HG03521 (cell line): ENCODE measurements around the gene COMMD4.
A peak's percentile ranks its signal among the peaks of the same experiment; 100 is the strongest.
"Not testable (repeated sequence)": the region's sequence is repeated elsewhere in the genome, so short reads cannot be mapped to it uniquely, and the experiment has no call there.

Experiments
- ATAC-seq: cut with Tn5 transposase; IDR thresholded peaks from one replicate; pipeline ENCODE4 v1.9.1; 2021; ENCODE audit warnings: mild to moderate bottlenecking, moderate library complexity; ENCODE audit not compliant: unreplicated experiment

Gene COMMD4

GRCh38 chr15:75329571-75329970 is 6.3 kb upstream of the COMMD4 start:
- no peak for ATAC-seq

- not testable (repeated sequence) for ATAC-seq
Observed at GRCh38 chr15:75332093-75332492, 3.8 kb upstream of the COMMD4 start.

GRCh38 chr15:75333654-75334419 is 2.0 kb upstream of the COMMD4 start:
- peak; percentile 44 for ATAC-seq

GRCh38 chr15:75335313-75335704 is 554 bp upstream of the COMMD4 start:
- ATAC-seq: no peak

GRCh38 chr15:75338661-75339240 is 2.9 kb downstream of the COMMD4 start:
- no peak for ATAC-seq

GRCh38 chr15:75339531-75340240 is 3.8 kb downstream of the COMMD4 start:
- no peak for ATAC-seq

- ATAC-seq: no peak
Observed at GRCh38 chr15:75342221-75342620, 6.4 kb downstream of the COMMD4 start.

- ATAC-seq: not testable (repeated sequence)
Observed at GRCh38 chr15:75343953-75344352, 8.1 kb downstream of the COMMD4 start.

GRCh38 chr15:75346796-75347221 is 10.9 kb downstream of the COMMD4 start, which contains the start of gene NEIL1:
TSS of gene NEIL1 (plus strand) at chr15:75347039. CDS start at chr15:75348906, 1,867 bp downstream.
- ATAC-seq: no peak

- peak; percentile 58 for ATAC-seq
Observed at GRCh38 chr15:75347222-75348033, 11.6 kb downstream of the COMMD4 start.

GRCh38 chr15:75348034-75348561 is 12.2 kb downstream of the COMMD4 start:
- no peak for ATAC-seq

GRCh38 chr15:75348562-75349350 is 12.9 kb downstream of the COMMD4 start:
- no peak for ATAC-seq

GRCh38 chr15:75349351-75349669 is 13.4 kb downstream of the COMMD4 start:
- ATAC-seq: not testable (repeated sequence)

GRCh38 chr15:75349851-75350588 is 14.2 kb downstream of the COMMD4 start:
- no peak for ATAC-seq

GRCh38 chr15:75350601-75351361 is 14.9 kb downstream of the COMMD4 start:
- no peak for ATAC-seq

- ATAC-seq: no peak
Observed at GRCh38 chr15:75352186-75353080, 16.6 kb downstream of the COMMD4 start.

- ATAC-seq: no peak
Observed at GRCh38 chr15:75353604-75354003, 17.7 kb downstream of the COMMD4 start.

- no peak for ATAC-seq
Observed at GRCh38 chr15:75354454-75354853, 18.6 kb downstream of the COMMD4 start.
